HG02852 (cell line): ENCODE data around the gene PIBF1.
"Not testable (repeated sequence)": the region's sequence is repeated elsewhere in the genome, so short reads cannot be mapped to it uniquely, and the experiment has no call there.

Experiments
- ATAC-seq: cut with Tn5 transposase; IDR thresholded peaks from one replicate; pipeline ENCODE4 v1.9.1; 2021; ENCODE audit warnings: mild to moderate bottlenecking, moderate library complexity; ENCODE audit not compliant: unreplicated experiment

Gene PIBF1

GRCh38 chr13:72781451-72782439, at the start of gene PIBF1, which contains the start of gene DIS3:
TSS of gene PIBF1 (plus strand) at chr13:72782133. CDS start at chr13:72783470, 1,337 bp downstream.
TSS of gene DIS3 (minus strand) at chr13:72781900. CDS start at chr13:72781832, 68 bp downstream.
- peak; percentile 96 for ATAC-seq

DNA sequence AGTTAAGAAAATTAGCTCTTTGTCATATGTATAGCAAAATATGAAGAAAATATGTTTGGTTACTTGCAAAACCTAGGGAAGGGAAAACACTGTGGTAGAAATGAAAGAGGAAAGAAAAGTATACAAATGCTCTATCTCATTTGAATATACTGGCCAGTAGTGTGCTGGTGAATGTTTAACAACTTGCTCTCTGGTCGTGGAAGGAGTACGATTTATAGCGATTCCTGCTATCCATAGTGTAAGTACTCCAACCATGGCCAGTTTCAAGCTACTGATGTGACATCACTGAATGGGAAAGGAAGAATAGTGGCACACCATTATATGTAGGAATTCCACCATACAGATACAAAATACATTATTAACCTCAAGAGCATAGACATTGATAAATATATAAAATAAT, 44.9 kb upstream of the PIBF1 start:
- no peak for ATAC-seq

- no peak for ATAC-seq
Measured at GRCh38 chr13:72740015-72740414, 41.9 kb upstream of the PIBF1 start.

GRCh38 chr13:72745260-72745659, 36.7 kb upstream of the PIBF1 start:
- peak; percentile 69 for ATAC-seq

GRCh38 chr13:72751220-72751619, 30.7 kb upstream of the PIBF1 start:
- no peak for ATAC-seq

DNA sequence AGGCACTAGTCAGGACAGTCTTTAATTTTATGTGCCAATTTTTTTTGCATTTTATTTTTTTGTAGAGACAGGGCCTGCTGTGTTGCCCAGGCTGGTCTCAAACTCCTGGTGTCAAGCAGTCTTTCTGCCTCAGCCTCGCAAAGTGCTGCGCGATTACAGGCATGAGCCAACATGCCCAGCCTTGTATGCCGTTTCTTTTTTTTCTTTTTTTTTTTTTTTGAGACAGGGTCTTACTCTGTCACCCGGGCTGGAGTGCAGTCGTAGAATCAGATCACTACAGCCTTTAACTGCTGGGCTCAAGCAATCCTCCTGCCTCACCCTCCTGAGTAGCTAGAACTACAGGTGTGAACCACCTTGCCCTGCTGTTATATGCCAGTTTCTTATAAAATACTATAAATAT, 27.8 kb upstream of the PIBF1 start:
- no peak for ATAC-seq

- no peak for ATAC-seq
Measured at GRCh38 chr13:72757792-72758535, 24.0 kb upstream of the PIBF1 start.

DNA sequence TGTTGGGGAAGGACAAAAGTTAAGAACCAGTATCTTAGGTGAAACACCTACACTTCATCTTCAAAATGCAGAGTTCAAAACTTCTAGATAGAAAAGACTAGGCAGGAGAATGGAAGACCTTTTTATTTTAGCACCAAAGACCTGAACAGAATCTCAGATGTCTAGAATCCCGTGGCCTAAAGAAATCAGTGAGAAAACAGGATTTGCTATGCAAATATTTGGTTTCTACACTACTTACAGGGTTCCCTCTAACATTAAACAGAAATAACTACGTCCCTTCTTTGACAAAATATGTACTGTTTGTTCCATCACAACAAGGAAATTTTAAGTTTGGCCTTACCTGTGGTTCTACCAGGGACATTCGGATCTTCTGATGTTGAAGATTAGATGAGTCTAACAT, 21.7 kb upstream of the PIBF1 start:
- ATAC-seq: no peak

DNA sequence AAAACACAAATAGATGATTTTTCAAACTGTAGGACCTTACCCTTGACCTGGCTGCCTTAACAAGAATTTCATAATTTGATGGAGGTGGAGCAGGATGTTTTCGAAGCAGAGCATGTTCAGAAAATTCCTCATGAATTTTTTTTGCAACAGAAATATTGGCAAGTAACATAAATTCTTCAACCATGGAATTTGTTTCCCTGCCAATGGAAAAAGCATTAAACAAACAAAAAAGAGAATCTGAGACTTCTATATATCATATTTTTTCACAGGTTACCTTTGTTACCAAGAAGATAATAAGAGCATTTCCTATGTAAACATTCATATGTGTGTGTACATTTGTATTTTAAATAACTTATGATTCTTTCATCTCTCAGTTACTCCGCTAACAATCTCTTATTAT, 18.5 kb upstream of the PIBF1 start:
- ATAC-seq: no peak

GRCh38 chr13:72774019-72774418, 7.9 kb upstream of the PIBF1 start:
- ATAC-seq: no peak

DNA sequence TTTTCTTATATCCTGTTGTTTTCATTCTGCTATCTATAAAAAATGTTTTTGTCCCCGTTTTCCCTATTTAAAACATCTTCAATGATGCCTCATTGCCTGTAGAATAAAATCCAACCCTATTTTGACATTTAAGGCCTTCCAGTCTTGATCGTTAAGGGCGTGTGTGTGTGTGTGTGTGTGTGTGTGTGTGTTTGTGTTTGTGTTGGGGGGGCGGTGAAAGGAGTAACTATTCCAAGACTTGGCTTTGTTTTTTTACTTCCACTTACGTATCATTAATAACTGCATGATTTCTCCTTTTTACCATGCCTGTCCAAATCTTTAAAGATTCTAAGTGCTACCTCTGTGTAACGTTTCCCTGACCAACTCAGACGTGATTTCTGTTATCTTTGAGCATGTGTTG, 784 bp downstream of the PIBF1 start:
- ATAC-seq: no peak

DNA sequence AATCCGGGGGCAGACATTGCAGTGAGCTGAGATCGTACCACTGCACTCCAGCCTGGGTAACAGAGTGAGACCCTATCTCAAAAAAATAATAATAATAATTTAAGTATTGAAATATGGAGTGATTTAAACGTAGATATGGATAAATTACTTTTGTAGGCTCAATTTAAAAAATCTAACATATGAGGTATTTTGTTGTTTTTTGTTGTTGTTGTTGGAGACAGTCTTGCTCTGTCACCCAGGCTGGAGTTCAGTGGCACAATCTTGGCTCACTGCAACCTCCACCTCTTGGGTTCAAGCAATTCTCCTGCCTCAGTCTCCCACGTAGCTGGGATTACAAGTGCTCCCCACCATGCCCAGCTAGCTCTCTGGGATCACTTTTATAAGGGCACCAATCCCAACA, 2.7 kb downstream of the PIBF1 start:
- ATAC-seq: not testable (repeated sequence)

DNA sequence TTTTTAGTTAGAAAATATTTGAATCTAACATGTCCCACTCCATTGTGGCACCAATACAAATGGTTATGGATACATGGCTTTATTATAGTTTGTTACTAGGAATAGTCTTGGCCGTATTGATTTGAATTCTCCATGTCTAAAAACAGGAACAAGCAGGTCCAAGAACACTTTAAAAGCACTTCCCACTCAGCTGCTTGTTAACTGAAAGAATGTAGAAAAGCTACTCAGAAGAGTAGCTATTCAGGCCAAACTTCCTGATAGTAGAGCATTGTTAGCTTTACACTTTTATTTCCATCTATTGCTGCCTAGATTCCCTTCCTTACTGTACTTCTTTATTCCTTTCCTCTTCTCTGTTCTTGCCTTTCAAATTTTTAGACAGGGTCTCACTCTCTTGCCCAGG, 6.9 kb downstream of the PIBF1 start:
- ATAC-seq: no peak

GRCh38 chr13:72792640-72793039, 10.7 kb downstream of the PIBF1 start:
- ATAC-seq: no peak

GRCh38 chr13:72798817-72799216, 16.9 kb downstream of the PIBF1 start:
- ATAC-seq: no peak

GRCh38 chr13:72804301-72804700, 22.4 kb downstream of the PIBF1 start:
- ATAC-seq: no peak

GRCh38 chr13:72805676-72806346, 23.9 kb downstream of the PIBF1 start:
- ATAC-seq: no peak

GRCh38 chr13:72806514-72806913, 24.6 kb downstream of the PIBF1 start:
- ATAC-seq: not testable (repeated sequence)

GRCh38 chr13:72808917-72809500, 27.1 kb downstream of the PIBF1 start:
- ATAC-seq: no peak

GRCh38 chr13:72820156-72820897, 38.4 kb downstream of the PIBF1 start:
- ATAC-seq: no peak
